ENCODE data around the gene SGMS1. TPM values are rescaled to one million over a fixed set of nuclear protein-coding genes. Genes with fewer than 3 reads are reported as not detected.

Gene SGMS1
- total and polyA plus RNA-seq, 8 donors, result 47.0 to 58.1 (median 54.0) TPM

GRCh38 chr10:50281210-50281966 lies 342.4 kb downstream of the SGMS1 start:
- H3K4me1 ChIP-seq, result no peaks in the 10 kb centered on the region
- DNase-seq (no peak), ATAC-seq (no peak)
- H3K9me3 ChIP-seq, result no peaks in the 10 kb centered on the region
- TF ChIP-seq CTCF (IDR thresholded peaks at IDR 0.05), result no peak
- no peaks in the 10 kb centered on the region for H3K27me3 ChIP-seq
- H3K36me3 ChIP-seq, result no peaks in the 10 kb centered on the region
- no peak overlapping the region for H3K27ac ChIP-seq
- intact Hi-C loops (cut with DNase I), result no loop called here
- H3K4me3 ChIP-seq, result no peak overlapping the region

- H3K27ac ChIP-seq, result no peak overlapping the region
- no peaks in the 10 kb centered on the region for H3K4me1 ChIP-seq
- TF ChIP-seq CTCF (IDR thresholded peaks at IDR 0.05), result no peak
- no peaks in the 10 kb centered on the region for H3K36me3 ChIP-seq
- intact Hi-C loops (cut with DNase I), result no loop called here
- H3K4me3 ChIP-seq, result no peak overlapping the region
- no peaks in the 10 kb centered on the region for H3K9me3 ChIP-seq
- no peaks in the 10 kb centered on the region for H3K27me3 ChIP-seq
- DNase-seq (no peak), ATAC-seq (no peak)
These were observed 343.5 kb downstream of the SGMS1 start for GRCh38 chr10:50280049-50280841.

- DNase-seq (no peak), ATAC-seq (no peak)
- Histone ChIP-seq H3K4me1 (no peaks in the 10 kb centered on the region), H3K4me3 (no peak overlapping the region), H3K9me3 (no peaks in the 10 kb centered on the region), H3K27me3 (no peaks in the 10 kb centered on the region), H3K27ac (no peak overlapping the region), H3K36me3 (no peaks in the 10 kb centered on the region)
- TF ChIP-seq CTCF (IDR thresholded peaks at IDR 0.05), result no peak
- intact Hi-C loops (cut with DNase I), result no loop called here
These were observed 344.3 kb downstream of the SGMS1 start for GRCh38 chr10:50279489-50279888.

GRCh38 chr10:50275650-50276235 lies 348.0 kb downstream of the SGMS1 start:
- intact Hi-C loops (cut with DNase I), result no loop called here
- ATAC-seq, result peak; percentile 66
- Histone ChIP-seq H3K27me3 (no peaks in the 10 kb centered on the region), H3K36me3 (no peaks in the 10 kb centered on the region), H3K9me3 (no peaks in the 10 kb centered on the region), H3K4me3 (no peak overlapping the region), H3K4me1 (no peaks in the 10 kb centered on the region), H3K27ac (no peak overlapping the region)
- peak; percentile 37 to 50 for TF ChIP-seq CTCF (IDR thresholded peaks at IDR 0.05)
- DNase-seq, result no peak

- intact Hi-C loops (cut with DNase I), result no loop called here
- Histone ChIP-seq H3K36me3 (no peaks in the 10 kb centered on the region), H3K4me3 (no peak overlapping the region), H3K27ac (no peak overlapping the region), H3K4me1 (no peaks in the 10 kb centered on the region), H3K27me3 (no peaks in the 10 kb centered on the region), H3K9me3 (no peaks in the 10 kb centered on the region)
- ATAC-seq, result no peak
- DNase-seq, result no peak
- no peak for TF ChIP-seq CTCF (IDR thresholded peaks at IDR 0.05)
These were observed 351.2 kb downstream of the SGMS1 start for GRCh38 chr10:50272531-50272930.
